Lower lobe of right lung (tissue), 2 donors: ENCODE data around the gene NOD2. TPM values are rescaled to one million over a fixed set of nuclear protein-coding genes. Genes with fewer than 3 reads are reported as not detected.

Source experiments
- ATAC-seq, 2 donors: fragments of 200-7000 bp; cut with Tn5 transposase; one replicate each; pipeline ENCODE4 v1.9.1; 2020 to 2022; ENCODE audit warnings: mild to moderate bottlenecking in 2 of 2, moderate library complexity in 2 of 2
- DNase-seq: peaks from one replicate; pipeline ENCODE4 v3.0.0-alpha.2; 2020
- H3K27ac ChIP-seq: fragments of 200-600 bp; one replicate; pipeline ENCODE4 v1.8.0; 2022
- H3K27me3 ChIP-seq: fragments of 200-600 bp; one replicate; pipeline ENCODE4 v1.8.0; 2022; ENCODE audit warnings: low read depth
- H3K36me3 ChIP-seq: fragments of 200-600 bp; one replicate; pipeline ENCODE4 v1.8.0; 2022; ENCODE audit warnings: mild to moderate bottlenecking
- H3K4me1 ChIP-seq: fragments of 200-600 bp; one replicate; pipeline ENCODE4 v1.8.0; 2022
- H3K4me3 ChIP-seq: fragments of 200-600 bp; one replicate; pipeline ENCODE4 v1.8.0; 2022; ENCODE audit warnings: mild to moderate bottlenecking
- H3K9me3 ChIP-seq: fragments of 200-600 bp; one replicate; pipeline ENCODE4 v1.8.0; 2022
- CTCF ChIP-seq: fragments of 200-600 bp; IDR thresholded peaks from one replicate; pipeline ENCODE4 v1.8.0; 2022; ENCODE audit warnings: antibody characterized with exemption, mild to moderate bottlenecking
- intact Hi-C: fragments of 100-400 bp; cut with DNase I; formaldehyde crosslinking; loops from one replicate; pipeline ENCODE4 v1.11.0; 2022
- total RNA-seq: library from RNA; stranded (reverse); fragmentation: NEBNext Ultra II Directional; extraction: Animal tissue kit (Norgen Biotek cat#: 25700); gene quantifications from one replicate; pipeline ENCODE4 v1.2.1, GENCODE V29; 2021
- donor health status: DM: no; HTN: yes; CAD: no; lungs with severe emphysema.

Gene NOD2
- total RNA-seq, 1 donor from 2014 or later = 13.2 TPM

GRCh38 chr16:50752471-50753235, 59.2 kb downstream of the NOD2 start:
- no peaks in the 10 kb centered on the region for H3K27me3 ChIP-seq

GRCh38 chr16:50756473-50756872, 63.1 kb downstream of the NOD2 start:
- H3K36me3 ChIP-seq = peaks cover 71% of the 10 kb centered on the region

More at GRCh38 chr16:50752471-50753235, 59.2 kb downstream of the NOD2 start:
- DNase-seq (no peak), ATAC-seq (no peak)
- H3K36me3 ChIP-seq = peaks cover 73% of the 10 kb centered on the region
- H3K27ac ChIP-seq = no peak overlapping the region
- no peaks in the 10 kb centered on the region for H3K9me3 ChIP-seq
- peaks cover 19% of the 10 kb centered on the region for H3K4me1 ChIP-seq
- no peak for TF ChIP-seq CTCF
- intact Hi-C loops = no loop called here
- no peak overlapping the region for H3K4me3 ChIP-seq

GRCh38 chr16:50761267-50761666, 67.9 kb downstream of the NOD2 start:
- no peak overlapping the region for H3K27ac ChIP-seq
- H3K4me3 ChIP-seq = no peak overlapping the region
- H3K4me1 ChIP-seq = peaks cover 10% of the 10 kb centered on the region
- intact Hi-C loops = no loop called here
- H3K27me3 ChIP-seq = no peaks in the 10 kb centered on the region
- DNase-seq = no peak
- peaks cover 26% of the 10 kb centered on the region for H3K36me3 ChIP-seq
- no peak for TF ChIP-seq CTCF
- H3K9me3 ChIP-seq = peaks cover 8% of the 10 kb centered on the region
- ATAC-seq = no peak

More at GRCh38 chr16:50756473-50756872, 63.1 kb downstream of the NOD2 start:
- Histone ChIP-seq H3K4me3 (no peak overlapping the region), H3K4me1 (peaks cover 10% of the 10 kb centered on the region), H3K27ac (no peak overlapping the region), H3K9me3 (no peaks in the 10 kb centered on the region), H3K27me3 (no peaks in the 10 kb centered on the region)
- no peak for TF ChIP-seq CTCF
- intact Hi-C loops = no loop called here
- DNase-seq = no peak
- ATAC-seq = no peak

GRCh38 chr16:50762241-50762640, 68.8 kb downstream of the NOD2 start:
- no peak overlapping the region for H3K4me3 ChIP-seq
- H3K9me3 ChIP-seq = peaks cover 10% of the 10 kb centered on the region
- H3K36me3 ChIP-seq = peaks cover 27% of the 10 kb centered on the region
- no peaks in the 10 kb centered on the region for H3K27me3 ChIP-seq
- no peak overlapping the region for H3K27ac ChIP-seq
- intact Hi-C loops = no loop called here
- H3K4me1 ChIP-seq = peaks cover 6% of the 10 kb centered on the region
- DNase-seq (no peak), ATAC-seq (no peak)
- TF ChIP-seq CTCF = no peak

- peaks cover 6% of the 10 kb centered on the region for H3K4me1 ChIP-seq
- H3K27me3 ChIP-seq = no peaks in the 10 kb centered on the region
- no peak for ATAC-seq
- no peak overlapping the region for H3K4me3 ChIP-seq
- no peak overlapping the region for H3K27ac ChIP-seq
- H3K36me3 ChIP-seq = peaks cover 24% of the 10 kb centered on the region
- no peak for DNase-seq
- no peak for TF ChIP-seq CTCF
- intact Hi-C loops = no loop called here
- H3K9me3 ChIP-seq = peaks cover 10% of the 10 kb centered on the region
Observed at GRCh38 chr16:50763211-50763610, 69.8 kb downstream of the NOD2 start.
